Trophoblast cell (in vitro differentiated cells and primary cell): Measurements from ENCODE around the gene DCDC2C.

ENCODE experiments used
- DNase-seq, 2 donors: peaks; one replicate each; pipeline ENCODE4 v3.0.0-alpha.2; 2016
- H2AFZ ChIP-seq: 2 replicates; pipeline ENCODE4 v1.6.1; 2013; ENCODE audit warnings: low read length, moderate library complexity, mild to moderate bottlenecking; ENCODE audit not compliant: insufficient read depth, poor library complexity
- H2AK5ac ChIP-seq: 2 replicates; pipeline ENCODE4 v1.6.1; 2013; ENCODE audit warnings: mild to moderate bottlenecking, low read length
- H2BK120ac ChIP-seq: 2 replicates; pipeline ENCODE4 v1.6.1; 2013; ENCODE audit warnings: low read length, mild to moderate bottlenecking, moderate library complexity; ENCODE audit not compliant: insufficient read depth, poor library complexity
- H2BK12ac ChIP-seq: 2 replicates; pipeline ENCODE4 v1.6.1; 2013; ENCODE audit warnings: mild to moderate bottlenecking, low read length, moderate library complexity
- H2BK5ac ChIP-seq: 2 replicates; pipeline ENCODE4 v1.6.1; 2013; ENCODE audit warnings: low read length, low read depth, moderate library complexity, mild to moderate bottlenecking; ENCODE audit not compliant: poor library complexity
- H3K14ac ChIP-seq: 2 replicates; pipeline ENCODE4 v1.6.1; 2013; ENCODE audit warnings: mild to moderate bottlenecking, low read length
- H3K18ac ChIP-seq: 2 replicates; pipeline ENCODE4 v1.6.1; 2013; ENCODE audit warnings: mild to moderate bottlenecking, low read length
- H3K23ac ChIP-seq: 2 replicates; pipeline ENCODE4 v1.6.1; 2013; ENCODE audit warnings: low read length
- H3K27ac ChIP-seq: 2 replicates; pipeline ENCODE4 v1.5.1; 2013; ENCODE audit warnings: low read depth, mild to moderate bottlenecking, inconsistent platforms, low read length, moderate library complexity
- H3K27me3 ChIP-seq: 2 replicates; pipeline ENCODE4 v1.6.1; 2013; ENCODE audit warnings: inconsistent platforms, mild to moderate bottlenecking, low read length, moderate library complexity; ENCODE audit not compliant: insufficient read depth
- H3K36me3 ChIP-seq, 2 experiments: 1 replicate in 1 of 2; 2 replicates in 1 of 2; pipeline ENCODE4 v1.6.1; 2013; ENCODE audit warnings: low read length in 2 of 2, mild to moderate bottlenecking in 2 of 2, moderate library complexity in 1 of 2; ENCODE audit not compliant: insufficient read depth in 2 of 2, control insufficient read depth in 1 of 2
- H3K4ac ChIP-seq: 2 replicates; pipeline ENCODE4 v1.6.1; 2013; ENCODE audit warnings: low read depth, mild to moderate bottlenecking, low read length, moderate library complexity
- H3K4me1 ChIP-seq, 2 experiments: 1 replicate in 1 of 2; 2 replicates in 1 of 2; pipeline ENCODE4 v1.6.1; 2013; ENCODE audit warnings: low read length in 2 of 2, mild to moderate bottlenecking in 2 of 2, moderate library complexity in 1 of 2; ENCODE audit not compliant: insufficient read depth in 2 of 2, control insufficient read depth in 1 of 2
- H3K4me2 ChIP-seq: 2 replicates; pipeline ENCODE4 v1.6.1; 2013; ENCODE audit warnings: inconsistent platforms, mild to moderate bottlenecking, low read length, moderate library complexity
- H3K4me3 ChIP-seq: 2 replicates; pipeline ENCODE4 v1.5.1; 2013; ENCODE audit warnings: mild to moderate bottlenecking, low read depth, low read length, inconsistent platforms
- H3K79me1 ChIP-seq: one replicate; pipeline ENCODE4 v1.6.1; 2013; ENCODE audit warnings: low read length
- H3K79me2 ChIP-seq: 2 replicates; pipeline ENCODE4 v1.6.1; 2013; ENCODE audit warnings: low read length, mild to moderate bottlenecking; ENCODE audit not compliant: control insufficient read depth, insufficient read depth, poor library complexity
- H3K9ac ChIP-seq: 2 replicates; pipeline ENCODE4 v1.6.1; 2013; ENCODE audit warnings: mild to moderate bottlenecking, low read length
- H3K9me3 ChIP-seq: 2 replicates; pipeline ENCODE4 v1.6.1; 2013; ENCODE audit warnings: low read depth, mild to moderate bottlenecking, control low read depth, inconsistent platforms, low read length; ENCODE audit not compliant: insufficient read depth
- H4K12ac ChIP-seq: 2 replicates; pipeline ENCODE4 v1.6.1; 2013; ENCODE audit warnings: low read depth, mild to moderate bottlenecking, low read length, moderate library complexity
- H4K8ac ChIP-seq: 2 replicates; pipeline ENCODE4 v1.6.1; 2013; ENCODE audit warnings: low read depth, mild to moderate bottlenecking, low read length, moderate library complexity
- H4K91ac ChIP-seq: one replicate; pipeline ENCODE4 v1.6.1; 2013; ENCODE audit warnings: low read depth, mild to moderate bottlenecking, low read length, moderate library complexity
- WGBS: extraction: QIAGEN DNeasy Blood & Tissue Kit; methylation state at CpG from one replicate; pipeline ENCODE4 v1.1.7; 2013; ENCODE audit warnings: missing lambda C conversion rate; ENCODE audit not compliant: insufficient read length, insufficient coverage; ENCODE audit errors: extremely low coverage; 5-methylcytosine and 5-hydroxymethylcytosine counted together

Gene DCDC2C

GRCh38 chr2:3848776-3849175, 145.4 kb downstream of the DCDC2C start:
- no peaks in the 10 kb centered on the region for H3K36me3 ChIP-seq
- H2BK12ac ChIP-seq = no peak overlapping the region

GRCh38 chr2:3849213-3849612, 145.8 kb downstream of the DCDC2C start:
- Histone ChIP-seq H3K9me3 (peaks cover 2% of the 10 kb centered on the region), H2BK12ac (no peak overlapping the region), H3K4me3 (no peak overlapping the region), H3K4me1 (no peaks in the 10 kb centered on the region), H2BK120ac (no peak overlapping the region), H2AK5ac (no peak overlapping the region), H3K9ac (no peak overlapping the region), H3K27ac (no peak overlapping the region), H4K91ac (no peak overlapping the region), H2AFZ (no peak overlapping the region), H3K23ac (no peak overlapping the region), H3K18ac (no peak overlapping the region), H4K8ac (no peak overlapping the region), H2BK5ac (no peak overlapping the region), H3K79me1 (no peaks in the 10 kb centered on the region), H3K27me3 (no peaks in the 10 kb centered on the region), H3K14ac (no peak overlapping the region), H3K79me2 (no peaks in the 10 kb centered on the region), H3K4ac (no peak overlapping the region), H3K36me3 (no peaks in the 10 kb centered on the region), H4K12ac (no peak overlapping the region), H3K4me2 (no peak overlapping the region)
- DNase-seq = no peak
- WGBS = no CpG with 5 or more reads among the region's 7 CpGs

More at GRCh38 chr2:3848776-3849175, 145.4 kb downstream of the DCDC2C start:
- DNase-seq = no peak
- H3K9ac ChIP-seq = no peak overlapping the region
- no CpG with 5 or more reads among the region's 9 CpGs for WGBS
- H3K9me3 ChIP-seq = peaks cover 4% of the 10 kb centered on the region
- no peak overlapping the region for H4K8ac ChIP-seq
- no peak overlapping the region for H3K4me2 ChIP-seq
- no peaks in the 10 kb centered on the region for H3K27me3 ChIP-seq
- no peak overlapping the region for H4K12ac ChIP-seq
- no peak overlapping the region for H3K23ac ChIP-seq
- no peaks in the 10 kb centered on the region for H3K79me1 ChIP-seq
- no peak overlapping the region for H2AFZ ChIP-seq
- no peak overlapping the region for H3K14ac ChIP-seq
- no peak overlapping the region for H2AK5ac ChIP-seq
- no peak overlapping the region for H2BK5ac ChIP-seq
- no peak overlapping the region for H3K27ac ChIP-seq
- H3K4me1 ChIP-seq = no peaks in the 10 kb centered on the region
- no peak overlapping the region for H3K18ac ChIP-seq
- no peak overlapping the region for H2BK120ac ChIP-seq
- H4K91ac ChIP-seq = no peak overlapping the region
- H3K4me3 ChIP-seq = no peak overlapping the region
- no peaks in the 10 kb centered on the region for H3K79me2 ChIP-seq
- H3K4ac ChIP-seq = no peak overlapping the region

- H3K9me3 ChIP-seq = no peaks in the 10 kb centered on the region
- H3K36me3 ChIP-seq = no peaks in the 10 kb centered on the region
- no peak overlapping the region for H2BK5ac ChIP-seq
- H3K18ac ChIP-seq = no peak overlapping the region
- no peak for DNase-seq
- no peak overlapping the region for H3K4me3 ChIP-seq
- no peak overlapping the region for H4K91ac ChIP-seq
- no peak overlapping the region for H3K14ac ChIP-seq
- no peak overlapping the region for H2AFZ ChIP-seq
- H3K79me1 ChIP-seq = no peaks in the 10 kb centered on the region
- H3K23ac ChIP-seq = no peak overlapping the region
- no peak overlapping the region for H4K12ac ChIP-seq
- no peak overlapping the region for H2BK12ac ChIP-seq
- H3K4me1 ChIP-seq = no peaks in the 10 kb centered on the region
- H4K8ac ChIP-seq = no peak overlapping the region
- no peak overlapping the region for H2BK120ac ChIP-seq
- no peak overlapping the region for H2AK5ac ChIP-seq
- no peak overlapping the region for H3K4ac ChIP-seq
- H3K27me3 ChIP-seq = no peaks in the 10 kb centered on the region
- H3K79me2 ChIP-seq = no peaks in the 10 kb centered on the region
- H3K4me2 ChIP-seq = no peak overlapping the region
- H3K27ac ChIP-seq = no peak overlapping the region
- no peak overlapping the region for H3K9ac ChIP-seq
- WGBS = no CpG with 5 or more reads among the region's 4 CpGs
Observed at GRCh38 chr2:3857576-3857975, 154.2 kb downstream of the DCDC2C start.

- Histone ChIP-seq H3K14ac (no peak overlapping the region), H3K4me3 (no peak overlapping the region), H3K9me3 (peaks cover 2% of the 10 kb centered on the region)
Observed at GRCh38 chr2:3864943-3865865, 161.8 kb downstream of the DCDC2C start.

More at GRCh38 chr2:3864943-3865865, 161.8 kb downstream of the DCDC2C start:
- H3K27ac ChIP-seq = no peak overlapping the region
- H2BK5ac ChIP-seq = no peak overlapping the region
- H3K4me1 ChIP-seq = no peaks in the 10 kb centered on the region
- no CpG with 5 or more reads among the region's 16 CpGs for WGBS
- no peak overlapping the region for H3K4ac ChIP-seq
- DNase-seq = no peak
- H3K18ac ChIP-seq = no peak overlapping the region
- no peak overlapping the region for H2BK12ac ChIP-seq
- H3K23ac ChIP-seq = no peak overlapping the region
- no peak overlapping the region for H4K12ac ChIP-seq
- no peaks in the 10 kb centered on the region for H3K79me1 ChIP-seq
- no peak overlapping the region for H3K4me2 ChIP-seq
- H2AFZ ChIP-seq = no peak overlapping the region
- H3K9ac ChIP-seq = no peak overlapping the region
- H3K27me3 ChIP-seq = no peaks in the 10 kb centered on the region
- H3K36me3 ChIP-seq = no peaks in the 10 kb centered on the region
- no peaks in the 10 kb centered on the region for H3K79me2 ChIP-seq
- no peak overlapping the region for H2AK5ac ChIP-seq
- no peak overlapping the region for H4K8ac ChIP-seq
- no peak overlapping the region for H4K91ac ChIP-seq
- H2BK120ac ChIP-seq = no peak overlapping the region
